ENCODE measurements around the gene PTRHD1.

Gene PTRHD1

GRCh38 chr2:24828238-24828996 lies 35.2 kb upstream of the PTRHD1 start:
- DNase-seq, result no peak

GRCh38 chr2:24827321-24828237 lies 34.4 kb upstream of the PTRHD1 start:
- peak; percentile 80 for DNase-seq

- no peak for DNase-seq
These were observed 33.6 kb upstream of the PTRHD1 start for GRCh38 chr2:24826773-24827145.

GRCh38 chr2:24825883-24826772 lies 32.9 kb upstream of the PTRHD1 start:
- DNase-seq, result peak; percentile 63

- DNase-seq, result peak; percentile 45
These were observed 32.0 kb upstream of the PTRHD1 start for GRCh38 chr2:24824966-24825882.

GRCh38 chr2:24824071-24824588 lies 30.9 kb upstream of the PTRHD1 start:
- no peak for DNase-seq

GRCh38 chr2:24822049-24822706 lies 29.0 kb upstream of the PTRHD1 start:
- DNase-seq, result no peak

- no peak for DNase-seq
These were observed 28.3 kb upstream of the PTRHD1 start for GRCh38 chr2:24821433-24821891.

- no peak for DNase-seq
These were observed 27.6 kb upstream of the PTRHD1 start for GRCh38 chr2:24820598-24821432.

GRCh38 chr2:24820175-24820513 lies 27.0 kb upstream of the PTRHD1 start:
- no peak for DNase-seq

- no peak for DNase-seq
These were observed 26.4 kb upstream of the PTRHD1 start for GRCh38 chr2:24819442-24820174.

GRCh38 chr2:24818721-24819167 lies 25.6 kb upstream of the PTRHD1 start:
- DNase-seq, result peak; percentile 24

GRCh38 chr2:24816884-24817283 lies 23.7 kb upstream of the PTRHD1 start:
- DNase-seq, result no peak

GRCh38 chr2:24816404-24816803 lies 23.2 kb upstream of the PTRHD1 start:
- DNase-seq, result no peak

- no peak for DNase-seq
These were observed 22.0 kb upstream of the PTRHD1 start for GRCh38 chr2:24815171-24815570.

- no peak for DNase-seq
These were observed 21.3 kb upstream of the PTRHD1 start for GRCh38 chr2:24814516-24814915.

GRCh38 chr2:24813691-24814137 lies 20.5 kb upstream of the PTRHD1 start:
- no peak for DNase-seq

GRCh38 chr2:24809316-24810007 lies 16.3 kb upstream of the PTRHD1 start:
- no peak for DNase-seq

GRCh38 chr2:24806661-24807036 lies 13.5 kb upstream of the PTRHD1 start:
- DNase-seq, result no peak

Data from activated CD4-positive, alpha-beta T cell treated with anti-CD3 and anti-CD28 coated beads, Interleukin-10, Interleukin-2, amounts not matched to agents 100 ng/mL and 50 ng/mL, durations not matched to agents 16 hours and 8 hours (primary cell).